Smooth muscle cell (in vitro differentiated cells): ENCODE measurements around the gene POU3F1. TPM values are rescaled to one million over a fixed set of nuclear protein-coding genes. Genes with fewer than 3 reads are reported as not detected.

Source experiments
- DNase-seq: peaks from one replicate; lab custom pipeline; 2025; ENCODE audit not compliant: unreplicated experiment; lab: John Stamatoyannopoulos, UW
- H2AFZ ChIP-seq: fragments of 200-600 bp; sonication (generic); 2 replicates; pipeline ENCODE4 v1.6.0; 2016; ENCODE audit warnings: antibody characterized with exemption, low read depth, mild to moderate bottlenecking
- H3F3A ChIP-seq: fragments of 200-600 bp; sonication (generic); 2 replicates; pipeline ENCODE4 v1.6.0; 2017; ENCODE audit warnings: antibody characterized with exemption, low read depth
- H3K27ac ChIP-seq: fragments of 200-600 bp; sonication (generic); 2 replicates; pipeline ENCODE4 v1.5.1; 2016; ENCODE audit warnings: low read depth, mild to moderate bottlenecking
- H3K27me3 ChIP-seq: fragments of 200-600 bp; sonication (generic); 2 replicates; pipeline ENCODE4 v1.6.1; 2016; ENCODE audit warnings: low read depth, mild to moderate bottlenecking
- H3K36me3 ChIP-seq: fragments of 200-600 bp; sonication (generic); 2 replicates; pipeline ENCODE4 v1.5.1; 2016; ENCODE audit warnings: low read depth
- H3K4me1 ChIP-seq: fragments of 200-600 bp; sonication (generic); 2 replicates; pipeline ENCODE4 v1.5.1; 2016; ENCODE audit warnings: low read depth
- H3K4me2 ChIP-seq: fragments of 200-600 bp; sonication (generic); 2 replicates; pipeline ENCODE4 v1.6.0; 2016; ENCODE audit warnings: mild to moderate bottlenecking
- H3K4me3 ChIP-seq: fragments of 200-600 bp; sonication (generic); 2 replicates; pipeline ENCODE4 v1.5.1; 2016; ENCODE audit warnings: mild to moderate bottlenecking
- H3K79me2 ChIP-seq: fragments of 200-600 bp; sonication (generic); 2 replicates; pipeline ENCODE4 v1.6.0; 2016; ENCODE audit warnings: low read depth, mild to moderate bottlenecking
- H3K9ac ChIP-seq: fragments of 200-600 bp; sonication (generic); 2 replicates; pipeline ENCODE4 v1.6.0; 2016; ENCODE audit warnings: low read depth
- H3K9me3 ChIP-seq: fragments of 200-600 bp; sonication (generic); replicated peaks from 2 replicates; pipeline ENCODE4 v1.5.1; 2016; ENCODE audit warnings: low read depth
- H4K20me1 ChIP-seq: fragments of 200-600 bp; sonication (generic); 2 replicates; pipeline ENCODE4 v1.6.0; 2016; ENCODE audit warnings: low read depth
- WGBS: methylation state at CpG from one replicate; pipeline ENCODE4 v1.1.7; 2016; ENCODE audit warnings: low lambda C conversion rate; 5-methylcytosine and 5-hydroxymethylcytosine counted together
- polyA plus RNA-seq: library from polyadenylated mRNA; unstranded; fragments of >200 nt; fragmentation: Nextera tagmentation; extraction: Ambion mirVana; gene quantifications from 2 replicates; pipeline ENCODE4 v1.2.1, GENCODE V29; 2016
- total RNA-seq: library from RNA; depleted of rRNA; stranded (reverse); fragments of >200 nt; gene quantifications from 2 replicates; pipeline ENCODE4 v1.2.3, GENCODE V29; 2014
- TF ChIP-seq, protein P1 (sequence below): fragments of 200-600 bp; sonication (generic); IDR thresholded peaks from 2 replicates; pipeline ENCODE4 v1.5.1; 2017; ENCODE audit warnings: borderline replicate concordance, mild to moderate bottlenecking, antibody characterized with exemption; ENCODE audit not compliant: insufficient read depth, poor library complexity, severe bottlenecking

POU3F1 gene
- total and polyA plus RNA-seq, 2 experiments from 2014 or later: 0.55 TPM; not detected in 1

DNA sequence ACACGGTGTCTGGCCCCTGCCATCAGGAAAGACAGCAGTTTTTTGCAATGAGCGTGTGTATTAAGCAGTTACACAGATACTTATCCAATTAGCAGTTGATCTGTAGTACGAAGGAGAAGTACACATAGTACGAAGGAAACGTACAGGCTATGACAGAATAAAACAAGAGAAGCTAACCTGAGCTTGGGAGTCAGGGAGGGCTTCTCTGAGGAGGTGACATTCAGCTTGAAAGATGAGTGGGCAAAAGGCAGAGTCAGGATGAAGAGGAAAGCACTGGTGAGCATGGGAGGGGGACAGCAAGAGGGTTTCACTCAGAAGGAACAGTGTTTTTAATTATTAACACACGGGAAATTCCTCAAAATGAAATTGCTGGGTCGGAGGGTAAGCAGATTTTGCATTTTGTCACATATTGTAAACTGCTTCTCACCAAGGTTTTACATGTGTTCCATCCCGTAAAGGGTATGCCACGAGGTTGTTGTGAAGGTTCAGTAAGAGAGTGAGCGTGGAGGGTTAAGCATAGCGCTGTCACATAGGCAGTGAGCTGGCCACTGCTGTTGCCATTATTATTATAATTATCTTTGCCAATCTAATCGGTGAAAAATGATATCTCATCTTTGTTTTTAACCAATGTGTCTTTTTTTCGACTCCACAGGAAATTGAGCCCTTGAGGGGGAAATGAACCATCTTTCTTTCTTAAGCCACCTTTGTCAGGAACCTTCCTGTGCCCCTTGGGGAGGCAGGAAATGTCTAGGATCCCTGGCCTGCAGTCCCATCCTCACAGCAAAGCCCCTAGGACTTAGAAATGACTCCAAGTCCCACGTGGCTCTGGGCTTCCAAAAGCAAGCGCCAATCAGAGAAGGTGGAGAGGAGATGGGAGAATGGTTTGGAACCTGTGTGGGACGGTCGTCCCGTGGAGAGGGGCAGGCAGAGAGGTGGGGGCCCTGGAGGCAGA, 47.3 kb upstream of the POU3F1 start:
- Histone ChIP-seq H3K4me1 (no peaks in the 10 kb centered on the region), H3K4me3 (no peak overlapping the region), H3K9me3 (no peaks in the 10 kb centered on the region), H3K9ac (no peak overlapping the region), H3K36me3 (no peaks in the 10 kb centered on the region), H3F3A (no peaks in the 10 kb centered on the region), H2AFZ (no peak overlapping the region), H3K79me2 (no peaks in the 10 kb centered on the region), H3K27ac (no peak overlapping the region), H3K27me3 (no peaks in the 10 kb centered on the region), H3K4me2 (no peak overlapping the region), H4K20me1 (no peaks in the 10 kb centered on the region)
- no peak for DNase-seq
- 76% methylated on average over 18 of the region's 18 CpGs for WGBS
- TF ChIP-seq, protein P1, sequence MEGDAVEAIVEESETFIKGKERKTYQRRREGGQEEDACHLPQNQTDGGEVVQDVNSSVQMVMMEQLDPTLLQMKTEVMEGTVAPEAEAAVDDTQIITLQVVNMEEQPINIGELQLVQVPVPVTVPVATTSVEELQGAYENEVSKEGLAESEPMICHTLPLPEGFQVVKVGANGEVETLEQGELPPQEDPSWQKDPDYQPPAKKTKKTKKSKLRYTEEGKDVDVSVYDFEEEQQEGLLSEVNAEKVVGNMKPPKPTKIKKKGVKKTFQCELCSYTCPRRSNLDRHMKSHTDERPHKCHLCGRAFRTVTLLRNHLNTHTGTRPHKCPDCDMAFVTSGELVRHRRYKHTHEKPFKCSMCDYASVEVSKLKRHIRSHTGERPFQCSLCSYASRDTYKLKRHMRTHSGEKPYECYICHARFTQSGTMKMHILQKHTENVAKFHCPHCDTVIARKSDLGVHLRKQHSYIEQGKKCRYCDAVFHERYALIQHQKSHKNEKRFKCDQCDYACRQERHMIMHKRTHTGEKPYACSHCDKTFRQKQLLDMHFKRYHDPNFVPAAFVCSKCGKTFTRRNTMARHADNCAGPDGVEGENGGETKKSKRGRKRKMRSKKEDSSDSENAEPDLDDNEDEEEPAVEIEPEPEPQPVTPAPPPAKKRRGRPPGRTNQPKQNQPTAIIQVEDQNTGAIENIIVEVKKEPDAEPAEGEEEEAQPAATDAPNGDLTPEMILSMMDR: no peak

DNA sequence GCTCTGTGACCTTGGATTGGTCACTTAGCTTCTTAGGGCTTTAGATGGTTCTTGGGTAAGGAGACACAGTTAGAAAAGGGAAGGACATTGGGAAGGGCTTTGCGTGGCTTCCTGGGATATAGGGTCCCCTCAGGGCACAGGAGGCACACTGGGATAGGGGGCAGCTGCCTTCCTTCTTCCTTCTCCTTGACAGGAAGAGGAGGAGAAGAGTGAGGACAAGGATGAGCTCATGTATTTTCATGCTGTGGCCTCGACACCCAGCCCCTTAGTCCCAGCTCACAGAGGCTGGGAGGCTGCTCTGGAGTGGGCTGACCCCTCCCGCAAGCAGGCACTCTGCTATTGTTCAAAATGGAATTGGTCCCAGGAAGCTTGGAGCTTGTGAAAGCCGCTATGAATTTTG, 45.7 kb upstream of the POU3F1 start:
- Histone ChIP-seq H2AFZ (no peak overlapping the region), H4K20me1 (no peaks in the 10 kb centered on the region), H3K27ac (no peak overlapping the region), H3K4me3 (no peak overlapping the region), H3K27me3 (no peaks in the 10 kb centered on the region), H3K9me3 (no peaks in the 10 kb centered on the region), H3K9ac (no peak overlapping the region), H3F3A (no peaks in the 10 kb centered on the region), H3K4me2 (no peak overlapping the region), H3K4me1 (no peaks in the 10 kb centered on the region), H3K79me2 (no peaks in the 10 kb centered on the region), H3K36me3 (no peaks in the 10 kb centered on the region)
- no peak for DNase-seq
- 64% methylated on average over 4 of the region's 4 CpGs for WGBS
- TF ChIP-seq, protein P1: no peak

DNA sequence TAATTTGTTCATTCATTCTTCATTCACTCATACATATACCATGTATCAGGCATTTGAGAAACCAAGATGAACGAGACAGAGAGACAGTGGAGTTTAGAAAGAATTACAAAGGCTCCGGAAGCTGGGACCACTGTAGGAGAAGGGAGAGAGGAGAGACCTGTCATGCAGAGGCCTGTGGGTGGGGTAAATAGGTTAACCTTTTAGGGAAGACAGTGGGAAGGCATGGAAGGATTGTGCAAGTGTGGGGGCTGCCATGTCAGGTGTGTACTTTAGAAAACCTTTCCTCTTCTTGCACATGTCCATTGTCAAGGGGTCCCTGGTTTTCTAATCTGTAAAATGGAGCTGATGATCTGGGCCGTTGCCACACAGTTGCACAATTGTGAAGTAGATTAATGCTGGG, 44.2 kb upstream of the POU3F1 start:
- H4K20me1 ChIP-seq: no peaks in the 10 kb centered on the region
- DNase-seq: no peak
- no peak overlapping the region for H3K27ac ChIP-seq
- no peaks in the 10 kb centered on the region for H3K27me3 ChIP-seq
- no peaks in the 10 kb centered on the region for H3K79me2 ChIP-seq
- no peaks in the 10 kb centered on the region for H3F3A ChIP-seq
- H3K9ac ChIP-seq: no peak overlapping the region
- no peaks in the 10 kb centered on the region for H3K4me1 ChIP-seq
- H3K9me3 ChIP-seq: no peaks in the 10 kb centered on the region
- WGBS: 91% methylated on average over 3 of the region's 3 CpGs
- H3K4me2 ChIP-seq: no peak overlapping the region
- H2AFZ ChIP-seq: no peak overlapping the region
- TF ChIP-seq, protein P1: no peak
- H3K36me3 ChIP-seq: no peaks in the 10 kb centered on the region
- no peak overlapping the region for H3K4me3 ChIP-seq
